Heart left ventricle (tissue), 16 donors: ENCODE measurements around the gene PRXL2C. TPM values are rescaled to one million over a fixed set of nuclear protein-coding genes. Genes with fewer than 3 reads are reported as not detected.
"Not testable (repeated sequence)": the region's sequence is repeated elsewhere in the genome, so short reads cannot be mapped to it uniquely, and the experiment has no call there.

Experiments
- ATAC-seq, 4 donors: fragments of 200-7000 bp; cut with Tn5 transposase; one replicate each; pipeline ENCODE4 v1.9.1; 2020 to 2022; ENCODE audit warnings: moderate library complexity in 4 of 4, mild to moderate bottlenecking in 3 of 4, moderate number of reproducible peaks in 1 of 4
- DNase-seq, 5 donors: peaks; one replicate each; pipeline ENCODE4 v3.0.0-alpha.2; 2020
- H3K27ac ChIP-seq, 12 donors: fragments of 200-600 bp; sonication (generic) in 4 of 12; one replicate each; pipeline versions ENCODE4 v1.5.0 to v1.8.0; 2016 to 2022; ENCODE audit warnings: mild to moderate bottlenecking in 2 of 12
- H3K27me3 ChIP-seq, 9 donors: fragments of 200-600 bp; sonication (generic) in 2 of 9; one replicate each; pipeline versions ENCODE4 v1.5.1 to v1.8.0; 2016 to 2022; ENCODE audit warnings: mild to moderate bottlenecking in 3 of 9
- H3K36me3 ChIP-seq, 9 donors: fragments of 200-600 bp; sonication (generic) in 2 of 9; one replicate each; pipeline versions ENCODE4 v1.5.0 to v1.8.0; 2018 to 2022; ENCODE audit warnings: mild to moderate bottlenecking in 2 of 9
- H3K4me1 ChIP-seq, 12 donors: fragments of 200-600 bp; sonication (generic) in 4 of 12; one replicate each; pipeline versions ENCODE4 v1.5.0 to v1.8.0; 2016 to 2022; ENCODE audit warnings: mild to moderate bottlenecking in 3 of 12
- H3K4me3 ChIP-seq, 12 donors: fragments of 200-600 bp; sonication (generic) in 4 of 12; one replicate each; pipeline versions ENCODE4 v1.5.0 to v1.8.0; 2017 to 2022; ENCODE audit warnings: mild to moderate bottlenecking in 9 of 12, moderate library complexity in 4 of 12
- H3K9me3 ChIP-seq, 12 donors: fragments of 200-600 bp; sonication (generic) in 4 of 12; one replicate each; pipeline versions ENCODE4 v1.5.0 to v1.8.0; 2016 to 2022; ENCODE audit warnings: mild to moderate bottlenecking in 1 of 12
- CTCF ChIP-seq, 12 donors: fragments of 200-600 bp; sonication (generic) in 4 of 12; IDR thresholded peaks; one replicate each; pipeline versions ENCODE4 v1.5.0 to v1.8.0; 2018 to 2022; ENCODE audit warnings: antibody characterized with exemption in 12 of 12, mild to moderate bottlenecking in 5 of 12
- POLR2A ChIP-seq, 2 donors: fragments of 450-650 bp; IDR thresholded peaks; one replicate each; pipeline ENCODE4 v1.6.1; 2017; ENCODE audit warnings: antibody characterized with exemption in 2 of 2, mild to moderate bottlenecking in 2 of 2, moderate library complexity in 2 of 2
- WGBS, 4 donors: extraction: QIAGEN DNeasy Blood & Tissue Kit in 2 of 4; methylation state at CpG; one replicate each; pipeline versions ENCODE4 v1.1.5 to v1.1.7; 2013 to 2018; 5-methylcytosine and 5-hydroxymethylcytosine counted together
- intact Hi-C, 10 donors: fragments of 100-400 bp; cut with DNase I; formaldehyde crosslinking; loops; one replicate each; pipeline versions ENCODE4 v1.11.1 to v1.14.2; 2022
- polyA plus RNA-seq, 2 donors: library from polyadenylated mRNA; stranded (reverse); fragments of 200-250 nt; gene quantifications; one replicate each; pipeline ENCODE4 v1.2.3, GENCODE V29; 2013
- total RNA-seq, 9 donors: library from RNA; depleted of rRNA in 2 of 9; stranded (reverse); fragments of >200 nt in 2 of 9; fragmentation: NEBNext Ultra II Directional in 3 of 9; extraction: Animal tissue kit (Norgen Biotek cat#: 25700) in 3 of 9; gene quantifications; one replicate each; pipeline versions ENCODE4 v1.1.0 to v1.2.4, GENCODE V29; 2016 to 2023
- donor health status: ischemic (EF 13 %, LVEDD 7.1; RV severe dilation, severe dysfunction).
- donor health status: healthy with polysubstance abuse.
- donor health status: DM: no; HTN: yes; CAD: no.
- donor health status: DM: no; HTN: no; CAD: no.
- donor health status: ischemic (EF 25% LVEDD 6.9; RV normal size, moderate dysfunction).
- donor health status: ischemic (EF 25% LVEDD 5.7; RV mildly dilated, moderate dysfunction).
- donor health status: healthy.
- donor health status: DM: yes; HTN: yes; CAD: no.
- donor health status: ischemic (EF 35%, LVEDD 5.7; RV mildly dilated, moderate dysfunction).
- donor health status: nonischemic (EF 11% LVEDD 7.7; RV severe dilation, severe dysfunction).
- donor health status: DM: yes; HTN: yes; CAD: no.
- donor health status: PGD.
- donor health status: ischemic (EF 29% LVEDD 5.4; RV normal size, mild dysfunction).
- donor health status: nonischemic (EF 23%, LVEDD 6.1; RV moderate dilation, normal function).

PRXL2C gene
- total and polyA plus RNA-seq, 11 donors = 10.6 to 41.1 (median 23.8) TPM

GRCh38 chr9:96688187-96688586 is 33.1 kb upstream of the PRXL2C start:
- DNase-seq (no peak), ATAC-seq (no peak)
- intact Hi-C loops = no loop called here
- Histone ChIP-seq H3K27me3 (no peaks in the 10 kb centered on the region), H3K36me3 (no peaks in the 10 kb centered on the region), H3K27ac (peak overlapping the region in 1 of 12 donors; percentile 11), H3K4me1 (peaks cover 0 to 13% (median 6%) of the 10 kb centered on the region in 12 donors), H3K9me3 (peaks cover 0 to 23% (median 5%) of the 10 kb centered on the region in 12 donors), H3K4me3 (no peak overlapping the region)
- no peak for TF ChIP-seq CTCF (IDR thresholded peaks at IDR 0.05)
- no peak for TF ChIP-seq POLR2A (IDR thresholded peaks at IDR 0.05)
- WGBS, 4 donors = 57 to 69% (median 67%) methylated on average over 5 of the region's 5 CpGs

GRCh38 chr9:96686638-96687335 is 31.7 kb upstream of the PRXL2C start:
- peak; percentile 91 to 99 (median 98) for ATAC-seq

GRCh38 chr9:96680812-96681499 is 25.8 kb upstream of the PRXL2C start:
- ATAC-seq (no peak), DNase-seq (no peak)
- Histone ChIP-seq H3K36me3 (no peaks in the 10 kb centered on the region), H3K27ac (no peak overlapping the region), H3K4me3 (no peak overlapping the region), H3K9me3 (no peaks in the 10 kb centered on the region), H3K4me1 (peaks cover 0 to under 1% (median 0%) of the 10 kb centered on the region in 12 donors), H3K27me3 (no peaks in the 10 kb centered on the region)
- 58 to 65% (median 61%) methylated on average over 4 of the region's 4 CpGs for WGBS, 4 donors
- intact Hi-C loops = no loop called here
- TF ChIP-seq POLR2A (IDR thresholded peaks at IDR 0.05) (no peak), CTCF (IDR thresholded peaks at IDR 0.05) (no peak)

More at GRCh38 chr9:96686638-96687335, 31.7 kb upstream of the PRXL2C start:
- intact Hi-C loops = no loop called here
- Histone ChIP-seq H3K9me3 (peaks cover 0 to 9% (median under 1%) of the 10 kb centered on the region in 12 donors), H3K36me3 (no peaks in the 10 kb centered on the region), H3K27ac (peak overlapping the region in 11 of 12 donors; percentile 2 to 84 (median 67)), H3K4me3 (peak overlapping the region; percentile 31 to 74 (median 63)), H3K4me1 (peaks cover 0 to 13% (median 6%) of the 10 kb centered on the region in 12 donors), H3K27me3 (no peaks in the 10 kb centered on the region)
- DNase-seq = peak; percentile 80 to 91 (median 85)
- TF ChIP-seq CTCF (IDR thresholded peaks at IDR 0.05) = peak; percentile 22 to 80 (median 61)
- peak in 1 of 2 donors; percentile 40 for TF ChIP-seq POLR2A (IDR thresholded peaks at IDR 0.05)
- WGBS, 4 donors = 2 to 5% (median 3%) methylated on average over 30 to 62 of the region's 62 CpGs

- no peaks in the 10 kb centered on the region for H3K4me1 ChIP-seq
- no peak overlapping the region for H3K4me3 ChIP-seq
- DNase-seq (no peak), ATAC-seq (no peak)
- H3K36me3 ChIP-seq = no peaks in the 10 kb centered on the region
- intact Hi-C loops = no loop called here
- no peaks in the 10 kb centered on the region for H3K27me3 ChIP-seq
- no peak for TF ChIP-seq CTCF (IDR thresholded peaks at IDR 0.05)
- TF ChIP-seq POLR2A (IDR thresholded peaks at IDR 0.05) = no peak
- no peaks in the 10 kb centered on the region for H3K9me3 ChIP-seq
- no peak overlapping the region for H3K27ac ChIP-seq
These were observed 19.9 kb upstream of the PRXL2C start for GRCh38 chr9:96674906-96675538.

- H3K4me1 ChIP-seq, H3K36me3 ChIP-seq, H3K4me3 ChIP-seq, intact Hi-C loops, H3K9me3 ChIP-seq, DNase-seq, H3K27me3 ChIP-seq, H3K27ac ChIP-seq, ATAC-seq: not testable (repeated sequence)
- WGBS, 4 donors = 91 to 98% (median 94%) methylated on average over 4 of the region's 4 CpGs
These were observed 18.7 kb upstream of the PRXL2C start for GRCh38 chr9:96673786-96674185.
